ENCODE results near the gene FCN2.

FCN2 gene

GRCh38 chr9:134841180-134841904 lies 39.3 kb upstream of the FCN2 start:
- no peak for DNase-seq (ENCODE audit: extremely low read depth, low read depth)
- TF ChIP-seq CTCF (IDR thresholded peaks at IDR 0.05; ENCODE audit: low read depth, low read length): no peak

GRCh38 chr9:134842321-134842720 lies 38.3 kb upstream of the FCN2 start:
- no peak for TF ChIP-seq CTCF (IDR thresholded peaks at IDR 0.05; ENCODE audit: low read depth, low read length)
- no peak for DNase-seq (ENCODE audit: extremely low read depth, low read depth)

- no peak for DNase-seq (ENCODE audit: extremely low read depth, low read depth)
- no peak for TF ChIP-seq CTCF (IDR thresholded peaks at IDR 0.05; ENCODE audit: low read depth, low read length)
These were observed 36.9 kb upstream of the FCN2 start for GRCh38 chr9:134843740-134844139.

- TF ChIP-seq CTCF (IDR thresholded peaks at IDR 0.05; ENCODE audit: low read depth, low read length): no peak
- DNase-seq (ENCODE audit: extremely low read depth, low read depth): no peak
These were observed 35.8 kb upstream of the FCN2 start for GRCh38 chr9:134844821-134845220.

- TF ChIP-seq CTCF (IDR thresholded peaks at IDR 0.05; ENCODE audit: low read depth, low read length): no peak
- DNase-seq (ENCODE audit: extremely low read depth, low read depth): no peak
These were observed 34.4 kb upstream of the FCN2 start for GRCh38 chr9:134846187-134846586.

- no peak for DNase-seq (ENCODE audit: extremely low read depth, low read depth)
- no peak for TF ChIP-seq CTCF (IDR thresholded peaks at IDR 0.05; ENCODE audit: low read depth, low read length)
These were observed 33.9 kb upstream of the FCN2 start for GRCh38 chr9:134846699-134847098.

- no peak for TF ChIP-seq CTCF (IDR thresholded peaks at IDR 0.05; ENCODE audit: low read depth, low read length)
- DNase-seq (ENCODE audit: extremely low read depth, low read depth): no peak
These were observed 33.5 kb upstream of the FCN2 start for GRCh38 chr9:134847138-134847537.
